Activated CD8-positive, alpha-beta memory T cell treated with anti-CD3 and anti-CD28 coated beads for 24 hours (primary cell): ENCODE measurements around the gene AGBL4.

Source experiments
- DNase-seq: peaks from one replicate; pipeline ENCODE4 v3.0.0-alpha.2; 2020

AGBL4 gene

GRCh38 chr1:49163031-49163430 is 860.7 kb downstream of the AGBL4 start:
- DNase-seq, result no peak

GRCh38 chr1:49160677-49161076 is 863.1 kb downstream of the AGBL4 start:
- no peak for DNase-seq

GRCh38 chr1:49136738-49137251 is 887.0 kb downstream of the AGBL4 start:
- DNase-seq, result no peak

GRCh38 chr1:49125746-49126145 is 898.0 kb downstream of the AGBL4 start:
- DNase-seq, result no peak

- no peak for DNase-seq
Observed at GRCh38 chr1:49111931-49112330, 911.8 kb downstream of the AGBL4 start.

GRCh38 chr1:49106445-49106844 is 917.3 kb downstream of the AGBL4 start:
- no peak for DNase-seq

- no peak for DNase-seq
Observed at GRCh38 chr1:49104575-49104974, 919.2 kb downstream of the AGBL4 start.

GRCh38 chr1:49102752-49103151 is 921.0 kb downstream of the AGBL4 start:
- DNase-seq, result no peak

GRCh38 chr1:49098866-49099265 is 924.9 kb downstream of the AGBL4 start:
- no peak for DNase-seq

GRCh38 chr1:49086327-49086726 is 937.4 kb downstream of the AGBL4 start:
- DNase-seq, result no peak

GRCh38 chr1:49085079-49085478 is 938.7 kb downstream of the AGBL4 start:
- DNase-seq, result no peak

- DNase-seq, result no peak
Observed at GRCh38 chr1:49060766-49061165, 963.0 kb downstream of the AGBL4 start.

- no peak for DNase-seq
Observed at GRCh38 chr1:49059087-49059486, 964.7 kb downstream of the AGBL4 start.

- DNase-seq, result no peak
Observed at GRCh38 chr1:49052102-49052501, 971.7 kb downstream of the AGBL4 start.

- DNase-seq, result no peak
Observed at GRCh38 chr1:49051647-49052046, 972.1 kb downstream of the AGBL4 start.

GRCh38 chr1:49050041-49050440 is 973.7 kb downstream of the AGBL4 start:
- DNase-seq, result no peak

GRCh38 chr1:49048188-49048587 is 975.6 kb downstream of the AGBL4 start:
- DNase-seq, result no peak

GRCh38 chr1:49046305-49046704 is 977.4 kb downstream of the AGBL4 start:
- no peak for DNase-seq

- DNase-seq, result no peak
Observed at GRCh38 chr1:49045371-49045770, 978.4 kb downstream of the AGBL4 start.

GRCh38 chr1:49036700-49037099 is 987.1 kb downstream of the AGBL4 start:
- no peak for DNase-seq

GRCh38 chr1:49028396-49028795 is 995.4 kb downstream of the AGBL4 start:
- DNase-seq, result no peak

GRCh38 chr1:49026230-49026811 is 997.4 kb downstream of the AGBL4 start:
- DNase-seq, result no peak

GRCh38 chr1:49016030-49016977 is 1007.5 kb downstream of the AGBL4 start:
- no peak for DNase-seq

GRCh38 chr1:49013079-49013478 is 1010.7 kb downstream of the AGBL4 start:
- DNase-seq, result no peak
